CD4-positive, alpha-beta T cell (primary cell): Measurements from ENCODE around the gene LRIG1. TPM values are rescaled to one million over a fixed set of nuclear protein-coding genes. Genes with fewer than 3 reads are reported as not detected.

Experiments used
- ATAC-seq: fragments of 200-7000 bp; cut with Tn5 transposase; one replicate; pipeline ENCODE4 v1.10.0; 2022; ENCODE audit warnings: mild to moderate bottlenecking; ENCODE audit not compliant: poor library complexity
- CTCF ChIA-PET: fragments of 350-600 bp; sonication (Branson Sonifier 250); formaldehyde crosslinking; loops from one replicate; lab custom pipeline; 2021; ENCODE audit warnings: antibody characterized with exemption, inconsistent platforms; lab: Charles Lee
- POLR2A ChIA-PET: fragments of 350-600 bp; sonication (Branson Sonifier 250); formaldehyde crosslinking; loops from one replicate; lab custom pipeline; 2021; ENCODE audit warnings: antibody characterized with exemption, inconsistent platforms; lab: Charles Lee
- DNase-seq, 14 experiments: peaks; one replicate each; pipeline ENCODE4 v3.0.0-alpha.2; 2013 to 2020; ENCODE audit warnings: mixed read lengths in 2 of 14
- H3K27ac ChIP-seq, 2 donors: one replicate each; pipeline versions ENCODE4 v1.5.1 to v1.7.0; 2013; ENCODE audit warnings: low read length in 2 of 2, low read depth in 1 of 2, mild to moderate bottlenecking in 1 of 2
- H3K27me3 ChIP-seq, 2 experiments: 1 replicate in 1 of 2; 2 replicates in 1 of 2; pipeline versions ENCODE4 v1.6.1 to v1.7.0; 2013; ENCODE audit warnings: low read length in 2 of 2, control low read depth in 1 of 2, mild to moderate bottlenecking in 1 of 2, moderate library complexity in 1 of 2; ENCODE audit not compliant: insufficient read depth in 2 of 2, control insufficient read depth in 1 of 2
- H3K36me3 ChIP-seq: one replicate; pipeline ENCODE4 v1.6.1; 2013; ENCODE audit warnings: low read length, control low read depth; ENCODE audit not compliant: insufficient read depth
- H3K4me1 ChIP-seq: one replicate; pipeline ENCODE4 v1.6.1; 2013; ENCODE audit warnings: low read length, control low read depth; ENCODE audit not compliant: insufficient read depth
- H3K4me3 ChIP-seq: one replicate; pipeline ENCODE4 v1.5.1; 2013; ENCODE audit warnings: mild to moderate bottlenecking, low read length, moderate library complexity
- H3K9me3 ChIP-seq, 2 experiments: 1 replicate in 1 of 2; 2 replicates in 1 of 2; pipeline versions ENCODE4 v1.6.1 to v1.7.0; 2013; ENCODE audit warnings: low read length in 2 of 2, mild to moderate bottlenecking in 2 of 2, control low read depth in 1 of 2, moderate library complexity in 1 of 2; ENCODE audit not compliant: control insufficient read depth in 1 of 2, insufficient read depth in 1 of 2
- H3K27ac Mint-ChIP-seq: one replicate; pipeline ENCODE4 v1.8.0; 2020; ENCODE audit warnings: mixed read lengths
- H3K27me3 Mint-ChIP-seq: one replicate; pipeline ENCODE4 v1.8.0; 2021; ENCODE audit warnings: mixed read lengths
- H3K36me3 Mint-ChIP-seq: one replicate; pipeline ENCODE4 v1.8.0; 2021; ENCODE audit warnings: low read depth, mixed read lengths
- H3K4me1 Mint-ChIP-seq: one replicate; pipeline ENCODE4 v1.8.0; 2021; ENCODE audit warnings: low read depth, mixed read lengths
- H3K4me3 Mint-ChIP-seq: one replicate; pipeline ENCODE4 v1.8.0; 2020; ENCODE audit warnings: mild to moderate bottlenecking, mixed read lengths
- H3K9me3 Mint-ChIP-seq: one replicate; pipeline ENCODE4 v1.8.0; 2020; ENCODE audit warnings: mixed read lengths
- intact Hi-C, 2 experiments: fragments of 100-400 bp; cut with DNase I in 1 of 2; cut with micrococcal nuclease in 1 of 2; formaldehyde crosslinking; loops; one replicate each; pipeline versions ENCODE4 v1.15.1 to v1.9.0; 2023 to 2025; cut with DNase I, micrococcal nuclease
- total RNA-seq, 174 experiments: library from RNA in 2 of 174; stranded (reverse) in 2 of 174; gene quantifications; one replicate each; pipeline ENCODE4 v1.2.3 and lab custom pipeline; 2021 to 2026
- TF ChIP-seq, protein P1 (sequence below): fragments of 200-600 bp; IDR thresholded peaks from one replicate; pipeline ENCODE4 v1.8.0; 2022; ENCODE audit warnings: antibody characterized with exemption, mild to moderate bottlenecking

Gene LRIG1
- total RNA-seq, 2 experiments from 2014 or later, result 30.1 to 33.1 TPM

DNA sequence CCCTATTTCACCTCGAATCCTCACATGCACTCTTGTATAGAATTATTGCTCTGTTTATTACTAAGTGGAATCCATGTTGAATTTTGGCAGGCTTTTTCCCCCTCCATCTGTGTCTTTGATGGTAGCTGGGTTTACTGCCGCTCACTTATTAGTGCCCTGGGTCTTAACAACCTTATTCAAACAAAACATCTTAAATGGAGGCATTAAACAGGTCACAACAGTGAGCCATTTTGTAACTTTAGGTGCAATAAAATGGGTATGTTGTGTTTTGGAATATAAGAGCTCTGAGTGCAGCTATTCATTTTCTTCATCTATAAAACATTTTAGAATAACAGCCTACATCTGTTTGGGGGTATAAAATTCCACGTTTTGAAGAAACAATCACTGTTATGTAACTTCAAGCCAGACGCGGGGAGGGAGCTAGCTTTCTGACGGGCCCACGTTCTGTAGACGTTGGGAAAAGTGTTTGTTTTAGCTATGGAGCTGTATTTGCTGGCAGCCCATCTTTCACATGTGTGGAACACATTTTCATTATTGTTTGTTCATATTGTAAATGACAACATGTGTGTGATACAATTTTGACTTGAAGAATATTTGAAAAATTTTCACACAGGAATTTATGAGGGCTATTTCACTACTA is 158.0 kb downstream of the LRIG1 start:
- Histone ChIP-seq H3K4me3 (no peak overlapping the region), H3K4me1 (no peaks in the 10 kb centered on the region), H3K27me3 (no peaks in the 10 kb centered on the region), H3K36me3 (peaks cover 4% of the 10 kb centered on the region), H3K9me3 (no peaks in the 10 kb centered on the region), H3K27ac (no peak overlapping the region)
- DNase-seq (no peak), ATAC-seq (no peak)
- ChIA-PET POLR2A (no interaction called here), CTCF (no interaction called here)
- no peak overlapping the region for H3K27ac Mint-ChIP-seq
- TF ChIP-seq, protein P1, sequence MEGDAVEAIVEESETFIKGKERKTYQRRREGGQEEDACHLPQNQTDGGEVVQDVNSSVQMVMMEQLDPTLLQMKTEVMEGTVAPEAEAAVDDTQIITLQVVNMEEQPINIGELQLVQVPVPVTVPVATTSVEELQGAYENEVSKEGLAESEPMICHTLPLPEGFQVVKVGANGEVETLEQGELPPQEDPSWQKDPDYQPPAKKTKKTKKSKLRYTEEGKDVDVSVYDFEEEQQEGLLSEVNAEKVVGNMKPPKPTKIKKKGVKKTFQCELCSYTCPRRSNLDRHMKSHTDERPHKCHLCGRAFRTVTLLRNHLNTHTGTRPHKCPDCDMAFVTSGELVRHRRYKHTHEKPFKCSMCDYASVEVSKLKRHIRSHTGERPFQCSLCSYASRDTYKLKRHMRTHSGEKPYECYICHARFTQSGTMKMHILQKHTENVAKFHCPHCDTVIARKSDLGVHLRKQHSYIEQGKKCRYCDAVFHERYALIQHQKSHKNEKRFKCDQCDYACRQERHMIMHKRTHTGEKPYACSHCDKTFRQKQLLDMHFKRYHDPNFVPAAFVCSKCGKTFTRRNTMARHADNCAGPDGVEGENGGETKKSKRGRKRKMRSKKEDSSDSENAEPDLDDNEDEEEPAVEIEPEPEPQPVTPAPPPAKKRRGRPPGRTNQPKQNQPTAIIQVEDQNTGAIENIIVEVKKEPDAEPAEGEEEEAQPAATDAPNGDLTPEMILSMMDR, result no peak
- H3K4me3 Mint-ChIP-seq, result no peak overlapping the region
- H3K36me3 Mint-ChIP-seq, result peaks cover 34% of the 10 kb centered on the region
- no peaks in the 10 kb centered on the region for H3K9me3 Mint-ChIP-seq
- no peaks in the 10 kb centered on the region for H3K27me3 Mint-ChIP-seq
- intact Hi-C loops, result no loop called here
- H3K4me1 Mint-ChIP-seq, result peaks cover 4% of the 10 kb centered on the region

DNA sequence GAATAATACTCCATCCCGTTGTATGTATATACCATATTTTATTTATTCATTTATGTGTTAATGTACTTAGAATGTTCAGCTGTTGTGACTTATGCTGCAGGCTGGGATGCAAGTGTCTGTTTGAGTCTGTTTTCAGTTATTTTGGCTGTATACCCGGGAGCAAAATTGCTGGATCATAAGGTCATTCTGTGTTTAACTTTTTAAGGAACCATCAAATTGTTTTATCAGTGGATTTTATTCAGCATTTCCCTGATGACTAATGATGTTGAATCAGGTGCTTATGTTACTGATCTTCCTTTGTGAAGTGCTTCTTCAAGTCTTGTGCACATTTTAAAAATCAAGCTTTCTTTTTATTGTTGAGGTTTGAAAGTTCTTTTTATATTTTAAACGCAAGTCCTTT is 161.9 kb downstream of the LRIG1 start:
- H3K4me3 ChIP-seq, result no peak overlapping the region
- ChIA-PET CTCF (interaction anchor here (0.8 to 1.2 kb wide), 2 partner anchors 9 to 46 kb away, joined by 3 read pairs; no protein-coding TSS in a partner anchor), POLR2A (no interaction called here)
- Mint-ChIP-seq H3K4me3 (no peak overlapping the region), H3K9me3 (no peaks in the 10 kb centered on the region), H3K27me3 (no peaks in the 10 kb centered on the region), H3K36me3 (no peaks in the 10 kb centered on the region), H3K27ac (no peak overlapping the region), H3K4me1 (peaks cover 23% of the 10 kb centered on the region)
- no peaks in the 10 kb centered on the region for H3K9me3 ChIP-seq
- no peak for ATAC-seq
- H3K27ac ChIP-seq, result no peak overlapping the region
- no peaks in the 10 kb centered on the region for H3K27me3 ChIP-seq
- no peak for DNase-seq
- intact Hi-C loops, result no loop called here
- H3K36me3 ChIP-seq, result no peaks in the 10 kb centered on the region
- TF ChIP-seq, protein P1, result no peak
- no peaks in the 10 kb centered on the region for H3K4me1 ChIP-seq

DNA sequence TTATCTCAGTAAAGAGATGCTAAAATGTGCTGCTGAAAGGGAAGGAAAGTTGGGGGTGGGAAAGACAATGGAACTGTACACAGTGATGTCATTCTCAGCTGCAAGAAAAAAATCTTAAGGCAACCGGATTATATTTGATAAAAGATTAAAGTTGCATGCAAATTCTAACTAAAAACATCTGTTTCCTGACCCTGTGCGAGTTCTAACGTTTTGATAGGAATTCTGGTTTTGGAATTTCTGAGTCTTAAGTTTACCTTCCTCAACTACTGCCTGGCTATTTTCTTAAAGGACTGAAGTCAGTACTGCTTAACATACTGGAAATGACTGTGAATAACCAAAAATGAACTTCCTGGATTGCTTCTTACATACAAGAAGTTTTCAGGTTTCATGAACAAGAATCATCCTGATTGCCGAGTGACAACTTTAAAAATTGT is 164.5 kb downstream of the LRIG1 start:
- POLR2A ChIA-PET, result no interaction called here
- DNase-seq (no peak), ATAC-seq (no peak)
- H3K4me1 Mint-ChIP-seq, result peaks cover 32% of the 10 kb centered on the region
- TF ChIP-seq, protein P1, result no peak
- CTCF ChIA-PET, result no interaction called here
- Histone ChIP-seq H3K36me3 (no peaks in the 10 kb centered on the region), H3K27ac (no peak overlapping the region), H3K27me3 (no peaks in the 10 kb centered on the region), H3K4me3 (no peak overlapping the region), H3K4me1 (no peaks in the 10 kb centered on the region), H3K9me3 (no peaks in the 10 kb centered on the region)
- intact Hi-C loops, result no loop called here
- no peaks in the 10 kb centered on the region for H3K27me3 Mint-ChIP-seq
- peaks cover 7% of the 10 kb centered on the region for H3K36me3 Mint-ChIP-seq
- H3K27ac Mint-ChIP-seq, result no peak overlapping the region
- no peak overlapping the region for H3K4me3 Mint-ChIP-seq
- H3K9me3 Mint-ChIP-seq, result no peaks in the 10 kb centered on the region
